CD1c-positive myeloid dendritic cell (primary cell): ENCODE measurements around the gene ZBTB24.

Source experiments
- DNase-seq: peaks from one replicate; pipeline ENCODE4 v3.0.0-alpha.2; 2016; ENCODE audit errors: extremely low spot score

ZBTB24 gene

GRCh38 chr6:109420751-109421150 lies 62.3 kb downstream of the ZBTB24 start:
- DNase-seq: peak; percentile 7

- no peak for DNase-seq
Measured at GRCh38 chr6:109417646-109418045, 65.4 kb downstream of the ZBTB24 start.
